BLaER1 treated with 17β-estradiol and CSF1 and Interleukin-3, amounts not matched to agents 10 nM and 100 nM (cell line): Measurements from ENCODE around the gene KCTD21.

ENCODE experiments used
- H3K27ac ChIP-seq, 11 experiments: shearing (Covaris generic); formaldehyde crosslinking; 2 replicates each; pipeline ENCODE4 v1.8.1; 2022
- H3K27me3 ChIP-seq, 11 experiments: shearing (Covaris generic); formaldehyde crosslinking; 2 replicates each; pipeline ENCODE4 v1.8.1; 2022
- H3K36me3 ChIP-seq, 11 experiments: shearing (Covaris generic); formaldehyde crosslinking; 2 replicates each; pipeline ENCODE4 v1.8.1; 2022
- H3K4me1 ChIP-seq, 10 experiments: shearing (Covaris generic); formaldehyde crosslinking; 2 replicates each; pipeline ENCODE4 v1.8.1; 2022
- H3K4me2 ChIP-seq, 11 experiments: shearing (Covaris generic); formaldehyde crosslinking; 2 replicates each; pipeline ENCODE4 v1.8.1; 2022
- H3K4me3 ChIP-seq, 10 experiments: shearing (Covaris generic); formaldehyde crosslinking; 2 replicates each; pipeline ENCODE4 v1.8.1; 2022
- H3K9ac ChIP-seq, 11 experiments: shearing (Covaris generic); formaldehyde crosslinking; 2 replicates each; pipeline ENCODE4 v1.8.1; 2022
- H3K9me3 ChIP-seq, 11 experiments: shearing (Covaris generic); formaldehyde crosslinking; replicated peaks in 1 of 11; 2 replicates each; pipeline ENCODE4 v1.8.1; 2022
- H4K20me1 ChIP-seq, 11 experiments: shearing (Covaris generic); formaldehyde crosslinking; 2 replicates each; pipeline ENCODE4 v1.8.1; 2022
- Cebpa-rat ChIP-seq, 11 experiments: shearing (Covaris generic); IDR thresholded peaks; 2 replicates each; pipeline ENCODE4 v1.8.1; 2022

Gene KCTD21

DNA sequence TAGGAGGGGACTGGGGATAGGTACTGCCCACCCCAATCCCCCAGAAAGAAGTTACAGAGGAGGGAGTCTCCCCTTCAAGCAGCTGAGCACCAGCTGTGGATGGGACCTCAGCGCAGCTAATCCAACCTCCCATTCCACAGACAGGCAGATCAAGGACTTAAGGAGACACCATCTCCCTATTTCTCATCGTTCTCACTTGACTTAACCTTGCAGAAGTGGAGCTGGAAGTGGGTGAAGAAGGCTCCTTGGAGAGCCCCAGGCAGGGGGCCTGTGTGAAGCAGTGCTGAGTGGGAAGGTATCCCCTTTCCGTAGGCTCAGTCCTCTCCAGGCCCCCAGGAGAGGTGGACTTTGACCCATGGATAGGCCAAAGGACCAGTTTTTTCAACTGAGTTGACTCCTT is 27.6 kb upstream of the KCTD21 start:
- H3K36me3 ChIP-seq = peaks cover 79 to 96% (median 86%) of the 10 kb centered on the region in 11 experiments
- no peaks in the 10 kb centered on the region for H3K27me3 ChIP-seq

DNA sequence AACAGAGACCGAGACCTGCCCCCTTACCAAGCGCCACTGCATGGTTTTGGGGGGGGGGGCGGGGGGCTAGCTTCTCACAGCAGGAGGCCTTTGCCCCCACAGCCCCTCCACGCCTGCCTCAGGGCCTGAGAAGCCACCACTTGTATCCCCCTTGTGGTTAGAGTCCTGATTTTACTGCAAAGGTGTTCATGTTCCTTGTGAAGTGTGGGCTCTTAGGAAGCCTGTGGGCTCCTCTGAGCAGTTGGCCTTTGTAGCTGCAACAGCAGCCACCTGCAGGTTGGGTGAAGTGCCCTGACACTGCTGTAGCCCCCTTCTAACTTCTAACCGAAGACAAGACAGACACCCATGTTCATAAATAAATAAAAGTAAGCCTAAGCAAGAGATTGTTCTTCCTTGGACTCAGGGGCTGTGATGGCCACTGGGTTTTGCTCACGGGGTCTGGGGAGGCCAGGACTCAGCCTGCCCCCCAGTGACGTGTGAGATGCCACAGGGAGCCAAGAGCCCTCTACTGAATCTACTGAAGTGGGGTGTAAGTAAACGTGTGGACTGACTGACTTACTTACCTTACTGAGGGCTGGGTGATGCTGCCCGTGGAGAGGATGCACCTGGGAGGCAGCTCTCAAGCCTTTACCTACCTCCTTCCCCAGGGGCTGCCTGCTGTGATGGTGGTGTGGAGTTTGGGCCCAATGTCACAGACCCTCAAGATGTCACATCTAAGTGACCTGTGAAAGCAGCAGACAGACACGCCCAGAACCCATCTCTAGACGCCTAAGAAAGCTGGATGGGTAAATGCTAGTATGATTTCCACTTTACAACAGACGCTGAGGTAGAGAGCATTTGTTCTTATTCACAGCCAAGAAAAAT is 26.1 kb upstream of the KCTD21 start:
- H3K36me3 ChIP-seq = peaks cover 64 to 89% (median 82%) of the 10 kb centered on the region in 11 experiments
- H3K27ac ChIP-seq = no peak overlapping the region
- no peak for TF ChIP-seq Cebpa-rat (IDR thresholded peaks at IDR 0.05)

More for the DNA sequence above, 27.6 kb upstream of the KCTD21 start:
- Histone ChIP-seq H3K9ac (no peak overlapping the region), H3K4me3 (no peak overlapping the region), H3K27ac (0 out of 22 replicates have a peak overlapping the region, but pooled peaks of 1 of the 11 experiments have one; percentile 27), H3K4me1 (peaks cover 0 to 42% (median 35%) of the 10 kb centered on the region in 10 experiments; a peak in 17 of 20 replicates), H3K4me2 (peak overlapping the region in 7 of 11 experiments; percentile 1 to 30 (median 13); a peak in 9 of 22 replicates), H3K9me3 (0 out of 22 replicates have a peak, but pooled peaks cover 0 to 4% (median 0%) of the 10 kb centered on the region in 11 experiments), H4K20me1 (peaks cover 0 to 88% (median 24%) of the 10 kb centered on the region in 11 experiments; a peak in 13 of 22 replicates)
- TF ChIP-seq Cebpa-rat (IDR thresholded peaks at IDR 0.05) = no peak

DNA sequence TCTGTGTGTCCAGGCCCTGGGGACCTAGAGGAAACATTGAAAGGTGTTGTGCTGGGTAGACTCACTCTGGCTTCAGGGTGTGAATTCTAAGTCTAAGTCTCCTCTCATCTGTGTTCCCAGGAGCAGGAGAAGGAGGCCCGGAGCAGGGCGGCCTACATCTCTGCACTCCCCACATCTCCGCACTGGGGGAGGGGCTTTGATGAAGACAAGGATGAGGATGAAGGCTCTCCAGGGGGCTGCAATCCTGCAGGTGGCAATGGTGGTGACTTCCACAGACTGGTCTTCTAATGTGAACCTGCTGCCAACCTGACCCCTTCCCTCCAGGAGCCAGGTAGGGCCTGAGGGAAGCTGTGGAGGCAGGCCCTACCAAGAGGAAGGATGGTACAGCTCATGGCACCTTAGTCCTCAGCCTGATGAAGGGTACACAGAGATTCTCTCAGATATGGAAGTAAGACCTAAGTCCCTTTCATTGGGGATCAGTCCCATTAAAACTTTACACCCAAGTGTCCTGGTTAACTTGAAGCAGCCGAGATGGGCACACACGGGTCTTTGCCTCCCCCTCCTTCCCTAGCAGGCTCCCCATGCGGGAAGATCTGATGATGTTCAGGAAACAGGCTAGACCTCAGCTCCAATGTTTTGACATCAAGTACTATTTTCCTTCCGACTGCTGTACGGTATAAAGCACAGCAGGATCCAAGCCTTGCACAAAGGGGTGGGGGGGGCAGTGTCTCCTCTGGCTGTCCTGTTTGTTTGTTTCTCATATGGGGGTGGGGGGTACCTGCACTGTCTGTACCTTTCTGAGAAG is 25.3 kb upstream of the KCTD21 start:
- H3K9me3 ChIP-seq = 0 out of 22 replicates have a peak, but pooled peaks cover 0 to 4% (median 0%) of the 10 kb centered on the region in 11 experiments
- no peak overlapping the region for H3K9ac ChIP-seq
- no peak for TF ChIP-seq Cebpa-rat (IDR thresholded peaks at IDR 0.05)
- no peaks in the 10 kb centered on the region for H3K27me3 ChIP-seq
- peaks cover 0 to 70% (median 17%) of the 10 kb centered on the region in 11 experiments; a peak in 14 of 22 replicates for H4K20me1 ChIP-seq
- H3K27ac ChIP-seq = no peak overlapping the region
- no peak overlapping the region for H3K4me3 ChIP-seq
- H3K36me3 ChIP-seq = peaks cover 56 to 89% (median 73%) of the 10 kb centered on the region in 11 experiments
- H3K4me2 ChIP-seq = peak overlapping the region in 7 of 11 experiments; percentile 16 to 48 (median 31); a peak in 10 of 22 replicates
- H3K4me1 ChIP-seq = peaks cover 9 to 55% (median 47%) of the 10 kb centered on the region in 10 experiments

More for the DNA sequence above, 26.1 kb upstream of the KCTD21 start:
- Histone ChIP-seq H3K27me3 (no peaks in the 10 kb centered on the region), H3K9ac (no peak overlapping the region), H3K4me2 (peak overlapping the region in 8 of 11 experiments; percentile 18 to 64 (median 46); a peak in 14 of 22 replicates), H3K9me3 (0 out of 22 replicates have a peak, but pooled peaks cover 0 to 4% (median 0%) of the 10 kb centered on the region in 11 experiments), H3K4me3 (no peak overlapping the region), H4K20me1 (peaks cover 0 to 79% (median 16%) of the 10 kb centered on the region in 11 experiments; a peak in 14 of 22 replicates), H3K4me1 (peaks cover 9 to 53% (median 46%) of the 10 kb centered on the region in 10 experiments)

DNA sequence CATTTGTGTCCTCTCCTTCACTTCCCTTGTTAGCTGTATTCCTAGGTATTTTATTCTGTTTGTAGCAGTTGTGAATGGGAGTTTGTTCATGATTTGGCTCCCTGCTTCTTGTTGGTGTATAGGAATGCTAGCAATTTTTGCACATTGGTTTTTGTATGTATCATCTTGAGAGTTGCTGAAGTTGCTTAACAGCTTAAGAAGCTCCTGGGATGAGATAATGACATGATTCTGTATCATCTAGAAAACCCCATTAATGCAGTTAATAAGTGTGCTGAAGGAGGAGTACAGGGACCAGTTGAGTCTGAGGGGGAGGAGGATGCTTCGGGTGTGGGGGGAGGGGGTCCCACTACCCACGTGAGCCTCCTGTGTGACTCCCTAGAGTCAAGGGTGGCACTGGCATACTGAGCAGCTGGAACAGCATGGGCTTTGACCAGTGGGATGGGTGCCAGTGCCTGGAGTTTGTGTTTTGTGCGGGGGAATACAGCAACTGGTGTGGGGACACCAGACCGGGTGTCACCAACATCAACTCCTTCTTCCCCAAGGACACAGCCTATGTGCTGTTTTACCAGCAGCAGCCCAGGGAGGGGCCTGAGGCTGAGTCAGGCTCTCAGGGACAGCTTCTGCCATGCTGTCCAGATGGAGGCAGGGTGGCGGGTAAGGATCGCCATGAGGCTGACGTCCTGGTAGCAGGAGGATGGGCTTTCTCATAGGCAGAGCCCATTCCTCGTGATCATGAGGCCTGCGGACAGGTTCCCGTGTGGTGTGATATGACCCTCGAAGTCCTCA is 24.4 kb upstream of the KCTD21 start:
- Histone ChIP-seq H3K4me1 (peaks cover 9 to 55% (median 47%) of the 10 kb centered on the region in 10 experiments), H3K9me3 (0 out of 22 replicates have a peak, but pooled peaks cover 0 to 4% (median 0%) of the 10 kb centered on the region in 11 experiments), H3K27me3 (no peaks in the 10 kb centered on the region), H3K9ac (no peak overlapping the region), H3K27ac (0 out of 22 replicates have a peak overlapping the region, but pooled peaks of 1 of the 11 experiments have one; percentile 19), H3K4me2 (peak overlapping the region in 3 of 11 experiments; percentile 31 to 48 (median 35); a peak in 3 of 22 replicates), H4K20me1 (peaks cover 0 to 66% (median 17%) of the 10 kb centered on the region in 11 experiments; a peak in 14 of 22 replicates), H3K36me3 (peaks cover 46 to 85% (median 64%) of the 10 kb centered on the region in 11 experiments), H3K4me3 (no peak overlapping the region)
- no peak for TF ChIP-seq Cebpa-rat (IDR thresholded peaks at IDR 0.05)

DNA sequence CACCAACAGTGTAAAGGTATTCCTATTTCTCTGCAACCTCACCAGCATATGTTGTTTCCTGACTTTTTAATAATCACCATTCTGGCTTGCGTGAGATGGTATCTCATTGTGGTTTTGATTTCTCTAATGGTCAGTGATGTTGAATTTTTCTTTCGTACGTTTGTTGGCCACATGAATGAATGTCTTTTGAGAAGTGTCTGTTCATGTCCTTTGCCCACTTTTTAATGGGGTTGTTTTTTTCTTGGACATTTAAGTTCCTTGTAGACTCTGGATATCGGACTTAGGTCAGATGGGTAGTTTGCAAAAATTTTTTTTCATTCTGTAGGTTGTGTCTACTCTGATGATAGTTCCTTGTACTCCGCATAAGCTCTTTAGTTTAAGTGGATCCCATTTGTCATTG is 23.1 kb upstream of the KCTD21 start:
- peaks cover 34 to 85% (median 59%) of the 10 kb centered on the region in 11 experiments for H3K36me3 ChIP-seq
- H4K20me1 ChIP-seq = peaks cover 0 to 74% (median 17%) of the 10 kb centered on the region in 11 experiments; a peak in 14 of 22 replicates
- no peak for TF ChIP-seq Cebpa-rat (IDR thresholded peaks at IDR 0.05)
- H3K27me3 ChIP-seq = no peaks in the 10 kb centered on the region
- H3K9me3 ChIP-seq = 0 out of 22 replicates have a peak, but pooled peaks cover 0 to 4% (median 0%) of the 10 kb centered on the region in 11 experiments
- no peak overlapping the region for H3K9ac ChIP-seq
- H3K4me2 ChIP-seq = no peak overlapping the region
- H3K4me1 ChIP-seq = peaks cover 9 to 50% (median 43%) of the 10 kb centered on the region in 10 experiments
- H3K27ac ChIP-seq = no peak overlapping the region
- H3K4me3 ChIP-seq = no peak overlapping the region

DNA sequence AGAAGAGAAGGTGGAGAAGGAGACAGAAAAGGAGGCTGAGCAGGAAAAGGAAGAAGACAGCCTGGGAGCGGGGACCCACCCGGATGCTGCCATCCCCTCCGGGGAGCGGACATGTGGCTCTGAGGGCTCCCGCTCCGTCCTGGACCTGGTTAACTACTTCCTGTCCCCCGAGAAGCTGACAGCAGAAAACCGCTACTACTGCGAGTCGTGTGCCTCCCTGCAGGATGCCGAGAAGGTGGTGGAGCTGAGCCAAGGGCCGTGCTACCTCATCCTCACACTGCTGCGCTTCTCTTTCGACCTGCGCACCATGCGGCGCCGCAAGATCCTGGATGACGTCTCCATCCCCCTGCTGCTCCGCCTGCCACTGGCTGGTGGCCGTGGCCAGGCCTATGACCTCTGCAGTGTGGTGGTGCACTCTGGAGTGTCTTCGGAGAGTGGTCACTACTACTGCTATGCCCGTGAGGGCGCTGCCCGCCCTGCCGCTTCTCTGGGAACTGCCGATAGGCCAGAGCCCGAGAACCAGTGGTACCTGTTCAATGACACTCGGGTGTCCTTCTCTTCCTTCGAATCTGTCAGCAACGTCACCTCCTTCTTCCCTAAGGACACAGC is 21.7 kb upstream of the KCTD21 start:
- peaks cover 9 to 35% (median 29%) of the 10 kb centered on the region in 10 experiments for H3K4me1 ChIP-seq
- no peak for TF ChIP-seq Cebpa-rat (IDR thresholded peaks at IDR 0.05)
- no peak overlapping the region for H3K4me3 ChIP-seq

DNA sequence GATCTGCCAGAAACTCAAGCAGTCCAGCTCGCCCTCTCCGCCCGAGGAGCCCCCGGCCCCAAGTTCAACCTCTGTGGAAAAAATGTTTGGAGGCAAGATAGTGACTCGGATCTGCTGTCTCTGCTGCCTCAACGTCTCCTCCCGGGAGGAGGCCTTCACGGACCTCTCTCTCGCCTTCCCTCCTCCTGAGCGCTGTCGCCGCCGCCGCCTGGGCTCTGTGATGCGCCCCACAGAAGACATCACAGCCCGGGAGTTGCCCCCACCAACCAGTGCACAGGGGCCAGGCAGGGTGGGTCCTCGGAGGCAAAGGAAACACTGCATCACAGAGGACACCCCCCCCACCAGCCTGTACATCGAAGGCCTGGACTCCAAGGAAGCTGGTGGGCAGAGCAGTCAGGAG is 21.1 kb upstream of the KCTD21 start:
- no peaks in the 10 kb centered on the region for H3K27me3 ChIP-seq
- peaks cover 0 to 66% (median 11%) of the 10 kb centered on the region in 11 experiments; a peak in 11 of 22 replicates for H4K20me1 ChIP-seq
- no peak for TF ChIP-seq Cebpa-rat (IDR thresholded peaks at IDR 0.05)
- H3K9ac ChIP-seq = no peak overlapping the region
- H3K9me3 ChIP-seq = 0 out of 22 replicates have a peak, but pooled peaks cover 0 to 4% (median 0%) of the 10 kb centered on the region in 11 experiments
- H3K4me3 ChIP-seq = no peak overlapping the region
- peaks cover 13 to 85% (median 38%) of the 10 kb centered on the region in 11 experiments; a peak in 21 of 22 replicates for H3K36me3 ChIP-seq
- peak overlapping the region in 6 of 11 experiments; percentile 2 to 54 (median 36); a peak in 8 of 22 replicates for H3K27ac ChIP-seq
- H3K4me2 ChIP-seq = peak overlapping the region in 7 of 11 experiments; percentile 46 to 72 (median 57); a peak in 11 of 22 replicates
- peaks cover 9 to 29% (median 23%) of the 10 kb centered on the region in 10 experiments for H3K4me1 ChIP-seq

More for the DNA sequence above, 21.7 kb upstream of the KCTD21 start:
- Histone ChIP-seq H3K9me3 (0 out of 22 replicates have a peak, but pooled peaks cover 0 to 4% (median 0%) of the 10 kb centered on the region in 11 experiments), H3K9ac (peak overlapping the region in 1 of 11 experiments; percentile 10; a peak in 1 of 22 replicates), H3K4me2 (peak overlapping the region; percentile 0 to 72 (median 54); a peak in 21 of 22 replicates), H3K27me3 (no peaks in the 10 kb centered on the region), H4K20me1 (peaks cover 0 to 70% (median 14%) of the 10 kb centered on the region in 11 experiments; a peak in 12 of 22 replicates), H3K27ac (peak overlapping the region in 7 of 11 experiments; percentile 2 to 54 (median 33); a peak in 8 of 22 replicates), H3K36me3 (peaks cover 20 to 85% (median 44%) of the 10 kb centered on the region in 11 experiments)
